OCI-LY7 (cell line): ENCODE results near the gene PLD1.

Experiments used
- EZH2phosphoT487 ChIP-seq: fragments of 200-600 bp; sonication (generic); IDR thresholded peaks from 2 replicates; pipeline ENCODE4 v1.6.1; 2018; ENCODE audit warnings: low read depth, borderline replicate concordance, mild to moderate bottlenecking, mixed run types, antibody characterized with exemption, low read length, moderate library complexity, mixed read lengths
- TF ChIP-seq, protein P1 (sequence below): fragments of 200-600 bp; sonication (generic); conservative IDR thresholded peaks from 2 replicates; pipeline ENCODE4 v1.5.1; 2014; ENCODE audit warnings: mild to moderate bottlenecking, antibody characterized with exemption, low read length, moderate library complexity, mixed read lengths

DNA sequence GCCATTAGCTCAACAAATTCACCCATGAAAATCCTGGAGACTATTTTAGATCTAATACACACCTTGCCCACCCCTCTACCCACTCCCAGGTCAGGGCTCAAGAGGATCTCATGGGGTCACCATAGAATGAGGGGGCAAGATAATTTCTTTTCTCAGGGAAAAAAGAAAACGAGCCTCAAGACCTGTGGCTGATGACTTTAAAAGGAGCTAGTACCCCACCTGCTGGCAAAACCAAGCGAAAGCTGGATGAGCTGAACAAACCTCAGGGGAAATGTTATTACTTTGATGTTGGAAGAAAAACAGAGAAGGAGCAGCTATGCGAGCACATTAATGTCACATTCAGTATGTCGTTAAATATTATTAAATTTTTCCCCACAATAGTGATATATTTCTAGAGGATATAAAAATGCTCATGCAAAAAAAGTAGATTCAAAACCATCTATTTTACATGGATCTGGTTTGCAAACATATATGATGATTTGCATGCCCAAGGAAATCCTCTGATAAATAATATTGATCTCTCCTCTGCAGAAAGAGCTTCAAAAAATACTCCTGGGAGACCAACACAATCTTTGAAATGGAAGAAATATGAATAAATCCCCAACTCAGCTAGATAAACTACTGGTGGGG lies 37.7 kb downstream of the PLD1 start:
- TF ChIP-seq, protein P1, sequence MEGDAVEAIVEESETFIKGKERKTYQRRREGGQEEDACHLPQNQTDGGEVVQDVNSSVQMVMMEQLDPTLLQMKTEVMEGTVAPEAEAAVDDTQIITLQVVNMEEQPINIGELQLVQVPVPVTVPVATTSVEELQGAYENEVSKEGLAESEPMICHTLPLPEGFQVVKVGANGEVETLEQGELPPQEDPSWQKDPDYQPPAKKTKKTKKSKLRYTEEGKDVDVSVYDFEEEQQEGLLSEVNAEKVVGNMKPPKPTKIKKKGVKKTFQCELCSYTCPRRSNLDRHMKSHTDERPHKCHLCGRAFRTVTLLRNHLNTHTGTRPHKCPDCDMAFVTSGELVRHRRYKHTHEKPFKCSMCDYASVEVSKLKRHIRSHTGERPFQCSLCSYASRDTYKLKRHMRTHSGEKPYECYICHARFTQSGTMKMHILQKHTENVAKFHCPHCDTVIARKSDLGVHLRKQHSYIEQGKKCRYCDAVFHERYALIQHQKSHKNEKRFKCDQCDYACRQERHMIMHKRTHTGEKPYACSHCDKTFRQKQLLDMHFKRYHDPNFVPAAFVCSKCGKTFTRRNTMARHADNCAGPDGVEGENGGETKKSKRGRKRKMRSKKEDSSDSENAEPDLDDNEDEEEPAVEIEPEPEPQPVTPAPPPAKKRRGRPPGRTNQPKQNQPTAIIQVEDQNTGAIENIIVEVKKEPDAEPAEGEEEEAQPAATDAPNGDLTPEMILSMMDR = peak; percentile 77
- no peak for TF ChIP-seq EZH2phosphoT487
